HG02798 (cell line): ENCODE data around the gene RAB11B.
"Not testable (repeated sequence)": the region's sequence is repeated elsewhere in the genome, so short reads cannot be mapped to it uniquely, and the experiment has no call there.

Experiments
- ATAC-seq: cut with Tn5 transposase; IDR thresholded peaks from one replicate; pipeline ENCODE4 v1.9.1; 2021; ENCODE audit warnings: mild to moderate bottlenecking; ENCODE audit not compliant: unreplicated experiment, poor library complexity

The RAB11B gene

DNA sequence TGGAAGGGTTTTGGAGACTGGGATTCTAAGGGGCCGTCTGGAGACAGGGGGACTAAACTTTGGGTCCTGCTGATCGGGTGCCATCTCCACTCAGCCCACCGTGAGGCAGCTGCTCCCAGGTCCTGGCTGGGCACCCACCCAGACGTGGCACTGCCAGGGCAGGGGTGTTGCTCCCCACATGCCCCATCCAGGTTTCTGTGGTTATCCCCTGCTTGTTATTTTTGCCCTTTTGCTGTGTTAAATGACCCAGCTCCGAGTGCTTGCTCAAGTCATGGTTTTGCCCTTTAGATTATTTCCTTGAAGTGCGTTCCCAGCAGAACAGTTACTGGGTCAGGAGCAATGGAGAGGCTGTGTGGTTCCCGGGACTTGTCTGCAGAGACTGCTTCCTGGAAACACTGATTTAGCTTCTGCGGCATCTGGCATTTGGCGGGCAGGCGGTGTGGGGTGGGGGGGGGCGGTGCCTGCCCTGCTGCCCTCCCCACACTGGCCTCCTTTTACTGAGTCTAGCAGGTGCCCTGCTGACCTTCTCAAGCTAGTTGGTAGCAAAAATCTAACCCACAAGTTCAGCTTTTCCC lies 1.9 kb downstream of the RAB11B start:
- ATAC-seq: no peak

DNA sequence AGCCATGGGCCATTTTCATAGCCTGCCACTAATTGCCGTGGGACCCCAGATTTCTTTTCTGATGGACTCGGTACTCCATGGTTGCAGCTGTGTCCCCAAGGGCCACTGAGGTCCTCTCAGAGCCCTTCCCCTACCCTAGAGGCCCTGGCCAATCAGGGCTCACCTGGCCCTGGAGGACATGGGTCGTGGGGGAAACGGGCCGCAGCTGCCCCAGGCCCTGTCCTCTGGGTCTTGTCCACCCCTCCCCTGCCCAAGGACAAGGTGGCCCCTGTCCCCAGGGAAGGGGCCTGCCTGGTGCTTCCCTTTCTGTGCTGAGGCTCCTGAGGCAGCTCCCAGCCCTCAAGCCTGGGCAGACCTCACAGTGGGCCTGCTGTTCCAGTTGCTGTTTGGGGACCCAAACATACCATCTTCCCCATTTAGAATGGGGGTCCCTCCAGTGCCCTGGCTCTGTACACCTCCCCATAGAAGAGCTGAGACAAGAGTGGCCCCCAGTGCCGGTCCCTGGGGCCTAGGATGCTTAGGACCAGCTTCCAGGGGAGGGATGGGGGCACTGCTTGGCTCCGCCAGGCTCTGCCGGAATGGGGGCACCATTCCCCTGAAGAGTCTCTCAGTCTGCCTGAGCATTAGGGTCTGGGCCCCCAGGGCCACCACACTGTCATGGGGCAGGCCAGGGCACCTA lies 3.2 kb downstream of the RAB11B start:
- ATAC-seq: no peak

- ATAC-seq: no peak
Measured at GRCh38 chr19:8393871-8394250, 3.7 kb downstream of the RAB11B start.

DNA sequence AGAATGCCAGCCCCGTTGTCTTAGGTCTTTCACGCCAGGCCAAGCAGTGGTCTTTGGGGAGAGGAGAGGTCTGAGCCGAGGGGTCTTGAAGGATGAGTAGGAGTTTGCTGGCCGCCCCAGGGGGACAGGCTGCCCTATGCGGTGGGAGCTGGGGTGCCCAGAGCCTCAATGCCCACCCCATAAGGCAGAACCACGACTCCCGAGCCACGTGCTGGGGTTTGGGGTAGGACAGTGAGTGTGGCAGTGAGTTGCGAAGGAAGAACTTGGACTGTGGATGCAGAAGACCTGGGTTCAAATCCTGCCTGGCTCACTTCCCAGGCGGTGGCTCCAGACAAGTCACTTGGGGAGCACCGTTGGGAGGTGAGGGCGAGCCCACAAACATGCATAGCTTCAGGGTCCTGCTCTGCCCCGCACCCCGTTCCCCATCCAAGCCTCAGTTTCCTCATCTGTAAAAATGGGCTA lies 5.5 kb downstream of the RAB11B start:
- ATAC-seq: no peak

DNA sequence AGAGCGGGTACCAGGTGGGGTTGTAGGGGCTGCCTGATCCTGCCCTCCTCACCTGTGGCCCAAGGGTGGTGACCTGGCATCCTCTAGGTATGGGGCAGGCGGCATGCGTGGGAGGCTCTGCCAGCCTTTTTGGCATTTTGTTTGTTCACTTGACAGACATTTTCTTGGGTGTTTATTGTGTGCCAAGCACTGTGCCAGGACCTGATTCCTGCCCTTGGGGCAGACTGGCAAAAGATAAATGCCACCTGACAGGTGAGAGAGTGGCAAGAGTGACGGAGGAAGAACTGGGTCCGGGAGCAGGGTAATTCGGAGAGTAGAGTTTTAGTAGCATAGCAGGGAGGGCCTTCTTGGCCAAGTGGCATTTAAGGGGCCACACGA lies 6.0 kb downstream of the RAB11B start:
- no peak for ATAC-seq

- ATAC-seq: peak; percentile 48
Measured at GRCh38 chr19:8396563-8397203, 6.5 kb downstream of the RAB11B start.

GRCh38 chr19:8397271-8397670 lies 7.1 kb downstream of the RAB11B start:
- no peak for ATAC-seq

GRCh38 chr19:8397746-8398310 lies 7.7 kb downstream of the RAB11B start:
- ATAC-seq: no peak

DNA sequence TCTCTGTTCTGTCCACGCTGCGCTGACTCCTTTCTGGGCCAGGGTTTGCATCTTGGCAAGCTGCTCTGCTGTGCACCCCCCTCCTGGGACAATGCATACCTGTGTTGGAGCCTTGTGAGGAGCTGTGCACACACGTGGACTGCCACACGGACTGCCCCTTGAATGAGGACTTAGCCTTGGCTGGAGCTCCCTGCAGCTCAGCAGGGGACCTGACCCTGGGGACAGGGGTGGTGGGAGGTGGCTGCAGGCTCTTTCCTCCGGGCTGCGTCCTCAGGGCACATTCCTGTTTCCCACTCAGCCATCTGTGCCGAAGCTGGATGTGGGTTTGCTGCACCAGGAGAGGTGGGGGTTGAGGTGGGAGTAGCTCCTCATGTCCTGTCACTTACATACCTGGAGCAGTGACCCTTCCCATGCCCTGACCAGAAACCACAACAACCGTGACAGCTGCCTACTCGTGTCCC lies 8.2 kb downstream of the RAB11B start:
- ATAC-seq: no peak

GRCh38 chr19:8399681-8400188 lies 9.6 kb downstream of the RAB11B start:
- ATAC-seq: no peak

DNA sequence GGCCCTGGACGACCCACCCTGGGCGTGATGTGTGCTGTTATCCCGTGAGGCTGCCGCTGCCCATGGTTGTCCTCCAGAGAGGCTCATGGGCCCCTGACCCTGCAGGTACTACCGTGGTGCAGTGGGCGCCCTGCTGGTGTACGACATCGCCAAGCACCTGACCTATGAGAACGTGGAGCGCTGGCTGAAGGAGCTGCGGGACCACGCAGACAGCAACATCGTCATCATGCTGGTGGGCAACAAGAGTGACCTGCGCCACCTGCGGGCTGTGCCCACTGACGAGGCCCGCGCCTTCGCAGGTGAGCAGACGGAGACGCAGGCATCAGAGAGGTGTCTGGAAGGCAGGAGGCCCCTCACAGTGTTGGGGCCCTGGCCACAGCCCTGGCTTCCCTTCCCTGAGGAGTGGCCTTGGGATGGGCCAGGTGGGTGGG lies 11.8 kb downstream of the RAB11B start:
- no peak for ATAC-seq

GRCh38 chr19:8403098-8403819 lies 13.1 kb downstream of the RAB11B start:
- no peak for ATAC-seq

DNA sequence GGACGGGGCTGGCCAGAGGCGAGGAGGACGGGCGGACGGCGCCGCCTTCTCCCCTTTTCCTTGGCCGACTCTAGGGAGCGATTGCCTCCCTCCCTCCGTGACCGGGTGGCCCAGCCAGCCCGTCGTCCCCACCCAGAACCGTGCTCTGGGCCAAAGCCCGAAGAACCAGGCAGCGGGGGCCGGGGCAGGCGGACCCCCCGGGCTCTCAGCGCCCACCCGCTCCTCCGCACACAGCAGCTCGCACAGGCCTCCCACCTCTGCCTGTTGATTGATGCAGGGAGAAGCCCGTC lies 13.6 kb downstream of the RAB11B start:
- ATAC-seq: no peak

GRCh38 chr19:8404391-8405151 lies 14.4 kb downstream of the RAB11B start:
- ATAC-seq: no peak

- not testable (repeated sequence) for ATAC-seq
Measured at GRCh38 chr19:8410718-8411117, 20.6 kb downstream of the RAB11B start.

- ATAC-seq: peak; percentile 100
Measured at GRCh38 chr19:8412783-8413628, 22.8 kb downstream of the RAB11B start, which contains the start of gene MARCHF2. Gene MARCHF2, plus strand, starts transcription at chr19:8413305. Its CDS starts 8,536 bp downstream, at chr19:8421841.

GRCh38 chr19:8413629-8413995 lies 23.5 kb downstream of the RAB11B start:
- no peak for ATAC-seq

DNA sequence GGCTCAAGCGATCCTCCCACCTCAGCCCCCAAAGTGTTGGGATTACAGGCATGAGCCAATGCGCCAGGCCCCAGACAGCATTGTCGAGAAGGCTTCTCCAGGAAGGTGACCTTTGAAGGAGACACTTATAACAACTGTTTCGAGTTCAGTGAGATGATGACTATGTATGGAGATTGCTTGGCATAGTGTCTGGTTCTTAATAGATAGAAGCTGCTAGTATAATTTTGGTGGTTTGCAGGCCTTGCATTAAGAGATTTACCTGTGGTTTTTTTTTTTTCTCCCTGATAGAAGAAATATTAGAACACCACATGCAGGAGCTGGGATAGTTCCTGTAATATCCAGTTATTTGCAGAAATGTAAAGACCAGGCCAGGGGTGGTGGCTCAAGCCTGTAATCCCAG lies 26.6 kb downstream of the RAB11B start:
- no peak for ATAC-seq
